Measurements from ENCODE around the gene TULP1. TPM values are rescaled to one million over a fixed set of nuclear protein-coding genes. Genes with fewer than 3 reads are reported as not detected.

Gene TULP1
- total RNA-seq, 4 donors from 2014 or later: not detected

DNA sequence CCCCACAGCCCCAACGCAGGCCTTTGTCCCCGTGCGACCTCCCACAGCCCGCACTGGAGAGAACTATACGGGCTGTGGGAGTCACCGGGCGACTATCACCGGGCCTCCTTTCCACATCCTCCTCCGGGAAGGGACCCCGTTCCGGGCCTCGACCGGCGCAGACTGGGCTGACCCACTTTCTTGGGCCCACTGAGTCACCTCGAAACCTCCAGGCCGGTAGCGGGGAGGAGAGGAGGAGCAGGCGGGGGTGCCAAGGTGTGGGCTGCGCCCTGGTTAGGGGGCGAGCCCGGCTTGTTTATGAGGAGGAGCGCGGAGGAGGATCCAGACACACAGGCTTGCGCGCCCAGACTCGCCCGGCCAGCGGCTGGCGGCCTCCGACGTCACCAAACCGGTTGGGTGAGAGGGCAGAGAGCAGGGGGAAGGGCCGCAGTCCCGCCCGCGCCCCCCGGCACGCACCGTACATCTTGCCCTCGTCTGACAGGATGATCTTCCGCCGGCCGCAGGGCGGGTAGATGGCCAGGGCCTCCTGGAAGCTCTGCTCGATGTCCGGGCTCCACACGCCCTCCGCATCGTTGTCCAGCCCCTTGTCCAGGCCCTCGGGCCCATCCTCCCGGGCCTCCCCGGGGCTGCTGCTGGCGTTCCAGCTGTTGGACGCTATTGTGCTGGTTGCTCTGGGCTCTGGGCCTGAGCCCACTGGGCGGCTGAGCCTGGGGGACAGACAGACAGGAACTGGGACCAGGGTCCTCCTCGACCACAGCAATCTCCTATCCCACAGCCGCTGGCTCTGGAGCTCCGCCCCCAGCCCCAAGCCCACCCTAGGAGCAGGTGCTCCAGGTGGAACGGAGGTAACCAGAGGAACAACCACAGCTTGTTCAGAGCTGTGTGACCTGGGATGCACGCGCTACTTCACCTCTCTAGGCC lies 26.4 kb downstream of the TULP1 start:
- TF ChIP-seq POLR2A (IDR thresholded peaks at IDR 0.05) (no peak), CTCF (IDR thresholded peaks at IDR 0.05 in 4 of 5, conservative IDR thresholded peaks at IDR 0.05 in 1 of 5) (no peak)
- peak overlapping the region; percentile 15 to 66 (median 34) for H3K27ac ChIP-seq
- in situ Hi-C loops (cut with MboI; ENCODE audit: low sequenced_read_pairs in 4 of 4) (no loop called here), intact Hi-C loops (cut with DNase I; ENCODE audit: low total_unique reads) (no loop called here)
- DNase-seq (no peak), ATAC-seq (no peak)
- peaks cover 15 to 29% of the 10 kb centered on the region in 2 donors for H3K4me1 ChIP-seq
- H3K9me3 ChIP-seq: no peaks in the 10 kb centered on the region
- no peaks in the 10 kb centered on the region for H3K36me3 ChIP-seq
- no peaks in the 10 kb centered on the region for H3K27me3 ChIP-seq
- H3K4me3 ChIP-seq: no peak overlapping the region

DNA sequence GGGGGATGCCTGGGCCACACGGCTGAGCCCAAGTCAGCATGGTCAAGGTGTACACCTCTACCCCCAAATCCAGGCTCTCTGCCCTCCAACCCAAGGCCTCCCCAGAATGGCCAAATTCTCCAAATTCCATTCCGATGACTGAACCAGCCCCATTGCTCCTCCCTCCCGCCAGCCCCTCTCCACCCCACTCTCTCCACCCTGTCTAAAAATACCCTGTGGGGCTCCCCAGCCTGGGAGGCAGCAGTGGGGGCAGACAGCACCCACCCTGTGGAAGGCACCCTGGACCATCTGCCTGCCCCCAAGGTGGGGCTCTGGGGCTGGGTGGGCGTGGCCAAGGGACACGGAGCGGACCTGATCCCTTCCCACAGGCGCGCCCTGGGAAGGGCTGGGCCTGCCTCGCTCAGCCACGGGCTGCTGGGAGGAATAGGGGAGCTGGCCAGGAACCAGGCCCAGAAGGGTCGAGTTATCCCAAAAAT lies 27.3 kb downstream of the TULP1 start:
- in situ Hi-C loops (cut with MboI; ENCODE audit: low sequenced_read_pairs in 4 of 4): no loop called here
- ATAC-seq (peak in 1 of 2 donors; percentile 26), DNase-seq (no peak)
- H3K4me1 ChIP-seq: peaks cover 8 to 22% of the 10 kb centered on the region in 2 donors
- H3K4me3 ChIP-seq: no peak overlapping the region
- no peaks in the 10 kb centered on the region for H3K9me3 ChIP-seq
- TF ChIP-seq POLR2A (IDR thresholded peaks at IDR 0.05) (no peak), CTCF (IDR thresholded peaks at IDR 0.05 in 4 of 5, conservative IDR thresholded peaks at IDR 0.05 in 1 of 5) (no peak)
- H3K27me3 ChIP-seq: no peaks in the 10 kb centered on the region
- H3K27ac ChIP-seq: peak overlapping the region; percentile 27 to 66 (median 36)
- intact Hi-C loops (cut with DNase I; ENCODE audit: low total_unique reads): no loop called here
- no peaks in the 10 kb centered on the region for H3K36me3 ChIP-seq

DNA sequence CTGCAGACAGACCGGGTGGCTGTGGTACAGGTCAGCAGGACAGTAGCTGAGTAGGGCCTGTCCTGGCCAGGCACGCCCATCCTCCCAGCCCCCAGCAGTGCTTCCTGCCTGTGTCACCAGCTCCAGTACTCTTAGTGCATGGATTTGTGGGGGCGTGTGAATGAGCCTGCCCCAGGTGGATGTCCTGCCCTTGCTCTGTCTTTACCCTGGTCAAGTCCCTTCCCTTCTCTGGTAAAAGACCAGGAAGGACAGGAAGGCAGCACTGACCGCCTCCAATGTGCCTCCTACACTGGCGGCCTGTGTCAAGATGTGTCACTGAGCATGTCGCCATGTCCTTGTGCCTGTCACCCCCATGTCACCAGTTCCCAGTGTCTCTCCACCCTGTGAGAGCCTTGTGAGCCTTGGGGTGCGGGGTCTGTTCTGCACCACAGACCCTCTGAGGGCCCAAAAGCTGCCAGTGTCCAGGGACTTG lies 27.7 kb downstream of the TULP1 start:
- H3K27me3 ChIP-seq: no peaks in the 10 kb centered on the region
- H3K9me3 ChIP-seq: no peaks in the 10 kb centered on the region
- intact Hi-C loops (cut with DNase I; ENCODE audit: low total_unique reads): no loop called here
- H3K4me1 ChIP-seq: peaks cover 3 to 18% of the 10 kb centered on the region in 2 donors
- in situ Hi-C loops (cut with MboI; ENCODE audit: low sequenced_read_pairs in 4 of 4): no loop called here
- no peak overlapping the region for H3K4me3 ChIP-seq
- DNase-seq (no peak), ATAC-seq (no peak)
- no peak for TF ChIP-seq CTCF (IDR thresholded peaks at IDR 0.05 in 4 of 5, conservative IDR thresholded peaks at IDR 0.05 in 1 of 5)
- no peak for TF ChIP-seq POLR2A (IDR thresholded peaks at IDR 0.05)
- peak overlapping the region in 2 of 4 donors; percentile 30 to 42 for H3K27ac ChIP-seq
- no peaks in the 10 kb centered on the region for H3K36me3 ChIP-seq

DNA sequence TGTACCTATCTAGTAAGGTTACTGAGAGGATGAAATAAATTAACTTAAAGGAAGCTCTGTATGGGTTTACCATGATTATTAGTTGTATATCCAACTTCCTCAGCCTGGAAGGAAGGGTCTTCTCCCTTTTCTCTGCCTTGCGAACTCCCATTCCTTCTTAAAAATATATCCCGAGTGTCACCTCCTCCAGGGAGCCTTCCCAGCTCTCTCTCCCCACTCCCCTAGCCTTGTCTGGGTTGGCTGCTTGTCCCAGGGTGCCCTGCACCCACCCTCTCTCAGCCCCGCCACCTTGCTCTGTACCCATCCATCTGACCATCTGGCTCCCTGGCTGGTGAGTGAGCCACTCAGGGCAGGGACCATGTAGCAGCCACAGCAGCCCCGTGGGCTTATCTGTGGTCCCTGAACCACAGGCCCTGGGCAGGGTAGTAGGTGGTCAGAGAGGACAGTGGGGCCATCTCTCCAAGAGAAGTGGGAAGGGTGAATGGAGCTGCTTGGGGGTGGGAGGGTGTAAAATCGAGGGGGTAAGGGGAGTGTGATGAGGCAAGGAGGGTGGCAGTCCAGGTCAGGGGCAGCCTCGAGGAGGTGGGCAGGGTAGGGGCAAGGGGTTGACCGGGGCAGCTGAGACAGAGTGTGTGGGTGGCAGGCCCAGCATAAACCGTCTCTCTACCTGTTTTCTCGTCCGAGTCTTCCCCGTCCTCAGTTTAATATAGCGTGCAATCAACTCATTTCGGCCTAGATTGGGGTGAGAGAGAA lies 28.6 kb downstream of the TULP1 start:
- in situ Hi-C loops (cut with MboI; ENCODE audit: low sequenced_read_pairs in 4 of 4) (no loop called here), intact Hi-C loops (cut with DNase I; ENCODE audit: low total_unique reads) (no loop called here)
- no peak for ATAC-seq
- peaks cover 0 to 15% of the 10 kb centered on the region in 2 donors for H3K4me1 ChIP-seq
- H3K27ac ChIP-seq: no peak overlapping the region
- no peaks in the 10 kb centered on the region for H3K27me3 ChIP-seq
- no peak overlapping the region for H3K4me3 ChIP-seq
- no peaks in the 10 kb centered on the region for H3K9me3 ChIP-seq
- H3K36me3 ChIP-seq: no peaks in the 10 kb centered on the region
- TF ChIP-seq POLR2A (IDR thresholded peaks at IDR 0.05) (no peak), CTCF (IDR thresholded peaks at IDR 0.05 in 4 of 5, conservative IDR thresholded peaks at IDR 0.05 in 1 of 5) (no peak)
- no peak for DNase-seq

All from gastrocnemius medialis (tissue), 4 donors.